Ascending aorta (tissue), 2 donors: ENCODE measurements around the gene SQSTM1. TPM values are rescaled to one million over a fixed set of nuclear protein-coding genes. Genes with fewer than 3 reads are reported as not detected.
A peak's percentile ranks its signal among the peaks of the same experiment; 100 is the strongest.

Experiments used
- DNase-seq, 2 donors: peaks; one replicate each; pipeline ENCODE4 v3.0.0-alpha.2; 2019; ENCODE audit warnings: low spot score in 2 of 2
- H3K27ac ChIP-seq, 2 donors: fragments of 200-600 bp; sonication (generic); one replicate each; pipeline ENCODE4 v1.5.1; 2016 to 2017; ENCODE audit warnings: mild to moderate bottlenecking in 1 of 2
- H3K27me3 ChIP-seq: fragments of 200-600 bp; sonication (generic); one replicate; pipeline ENCODE4 v1.5.1; 2017
- H3K36me3 ChIP-seq, 2 donors: fragments of 200-600 bp; sonication (generic); one replicate each; pipeline ENCODE4 v1.5.1; 2016
- H3K4me1 ChIP-seq, 2 donors: fragments of 200-600 bp; sonication (generic); one replicate each; pipeline ENCODE4 v1.5.1; 2016 to 2017; ENCODE audit warnings: mild to moderate bottlenecking in 1 of 2
- H3K4me3 ChIP-seq, 2 donors: fragments of 200-600 bp; sonication (generic); one replicate each; pipeline ENCODE4 v1.5.1; 2016 to 2017; ENCODE audit warnings: mild to moderate bottlenecking in 1 of 2
- H3K9me3 ChIP-seq, 2 donors: fragments of 200-600 bp; sonication (generic); one replicate each; pipeline ENCODE4 v1.5.1; 2016
- CTCF ChIP-seq, 3 experiments: fragments of 200-600 bp in 2 of 3; fragments of 450-650 bp in 1 of 3; sonication (generic) in 2 of 3; IDR thresholded peaks; one replicate each; pipeline ENCODE4 v1.5.1; 2016 to 2019; ENCODE audit warnings: antibody characterized with exemption in 3 of 3, mild to moderate bottlenecking in 1 of 3, moderate library complexity in 1 of 3
- intact Hi-C: fragments of 100-400 bp; cut with DNase I; formaldehyde crosslinking; loops from one replicate; pipeline ENCODE4 v1.15.1; 2023
- total RNA-seq: library from RNA; depleted of rRNA; stranded (reverse); fragments of >200 nt; gene quantifications from one replicate; pipeline ENCODE4 v1.1.0, GENCODE V29; 2016

SQSTM1 gene
- total RNA-seq, 1 donor from 2014 or later, result 476 TPM

- Histone ChIP-seq H3K9me3 (no peaks in the 10 kb centered on the region), H3K4me3 (no peak overlapping the region), H3K27ac (no peak overlapping the region), H3K36me3 (peaks cover 40 to 53% of the 10 kb centered on the region in 2 donors), H3K4me1 (peaks cover 0 to 5% of the 10 kb centered on the region in 2 donors), H3K27me3 (no peaks in the 10 kb centered on the region)
- no peak for TF ChIP-seq CTCF (IDR thresholded peaks at IDR 0.05)
- intact Hi-C loops, result loop anchor here (10.0 kb wide), 1 partner anchor 442 kb away; the partner anchor contains the start of gene MAPK9
- DNase-seq, result no peak
These were observed 32.4 kb downstream of the SQSTM1 start for GRCh38 chr5:179852993-179853547.

GRCh38 chr5:179854356-179854755 is 33.7 kb downstream of the SQSTM1 start:
- intact Hi-C loops, result loop anchor here (10.0 kb wide), 1 partner anchor 440 kb away; the partner anchor contains the start of gene MAPK9
- Histone ChIP-seq H3K9me3 (no peaks in the 10 kb centered on the region), H3K4me1 (peaks cover 0 to 5% of the 10 kb centered on the region in 2 donors), H3K4me3 (no peak overlapping the region), H3K27ac (peak overlapping the region in 1 of 2 donors; percentile 49), H3K36me3 (peaks cover 28 to 40% of the 10 kb centered on the region in 2 donors), H3K27me3 (no peaks in the 10 kb centered on the region)
- TF ChIP-seq CTCF (IDR thresholded peaks at IDR 0.05), result no peak
- no peak for DNase-seq

- peaks cover 6 to 14% of the 10 kb centered on the region in 2 donors for H3K36me3 ChIP-seq
- peaks cover 0 to 8% of the 10 kb centered on the region in 2 donors for H3K4me1 ChIP-seq
- no peak for TF ChIP-seq CTCF (IDR thresholded peaks at IDR 0.05)
- peak overlapping the region; percentile 79 to 93 for H3K4me3 ChIP-seq
- H3K27me3 ChIP-seq, result no peaks in the 10 kb centered on the region
- no peaks in the 10 kb centered on the region for H3K9me3 ChIP-seq
- intact Hi-C loops, result loop anchor here (1.0 to 10.0 kb wide), 5 partner anchors 36 to 437 kb away; partner anchors contain the start of genes MAPK9, SQSTM1 and TBC1D9B
- DNase-seq, result no peak
- peak overlapping the region; percentile 78 to 86 for H3K27ac ChIP-seq
These were observed 37.5 kb downstream of the SQSTM1 start for GRCh38 chr5:179858241-179858585.

- Histone ChIP-seq H3K27ac (peak within 1 kb of the TSS; percentile 78 to 86), H3K27me3 (no peaks in the 10 kb centered on the region), H3K4me1 (peaks cover 0 to 8% of the 10 kb centered on the region in 2 donors), H3K9me3 (no peaks in the 10 kb centered on the region), H3K36me3 (peaks cover 11 to 18% of the 10 kb centered on the region in 2 donors), H3K4me3 (peak within 1 kb of the TSS; percentile 79 to 93)
- intact Hi-C loops, result loop anchor here (1.0 to 10.0 kb wide), 5 partner anchors 37 to 436 kb away; partner anchors contain the start of genes MAPK9, SQSTM1 and TBC1D9B
- peak in 1 of 3 experiments; percentile 33 for TF ChIP-seq CTCF (IDR thresholded peaks at IDR 0.05)
- peak; percentile 83 to 98 for DNase-seq
These were observed 38.1 kb downstream of the SQSTM1 start, which contains the start of gene MRNIP for GRCh38 chr5:179858586-179859427. Gene MRNIP, minus strand, starts transcription at chr5:179858817. Its CDS starts 21 bp downstream, at chr5:179858796.

GRCh38 chr5:179860301-179860700 is 39.6 kb downstream of the SQSTM1 start:
- Histone ChIP-seq H3K36me3 (peaks cover 24 to 33% of the 10 kb centered on the region in 2 donors), H3K4me1 (peaks cover 0 to 8% of the 10 kb centered on the region in 2 donors), H3K27me3 (no peaks in the 10 kb centered on the region), H3K4me3 (no peak overlapping the region), H3K9me3 (no peaks in the 10 kb centered on the region), H3K27ac (no peak overlapping the region)
- DNase-seq, result no peak
- intact Hi-C loops, result no loop called here
- TF ChIP-seq CTCF (IDR thresholded peaks at IDR 0.05), result no peak
